Activated CD8-positive, alpha-beta memory T cell treated with anti-CD3 and anti-CD28 coated beads, Interleukin-2, amount 50 U/mL, for 1 hour (primary cell): ENCODE data around the gene TTL.
"Not testable (repeated sequence)": the region's sequence is repeated elsewhere in the genome, so short reads cannot be mapped to it uniquely, and the experiment has no call there.

Experiments used
- DNase-seq: peaks from one replicate; pipeline ENCODE4 v3.0.0-alpha.2; 2020; ENCODE audit errors: extremely low read depth

Gene TTL

DNA sequence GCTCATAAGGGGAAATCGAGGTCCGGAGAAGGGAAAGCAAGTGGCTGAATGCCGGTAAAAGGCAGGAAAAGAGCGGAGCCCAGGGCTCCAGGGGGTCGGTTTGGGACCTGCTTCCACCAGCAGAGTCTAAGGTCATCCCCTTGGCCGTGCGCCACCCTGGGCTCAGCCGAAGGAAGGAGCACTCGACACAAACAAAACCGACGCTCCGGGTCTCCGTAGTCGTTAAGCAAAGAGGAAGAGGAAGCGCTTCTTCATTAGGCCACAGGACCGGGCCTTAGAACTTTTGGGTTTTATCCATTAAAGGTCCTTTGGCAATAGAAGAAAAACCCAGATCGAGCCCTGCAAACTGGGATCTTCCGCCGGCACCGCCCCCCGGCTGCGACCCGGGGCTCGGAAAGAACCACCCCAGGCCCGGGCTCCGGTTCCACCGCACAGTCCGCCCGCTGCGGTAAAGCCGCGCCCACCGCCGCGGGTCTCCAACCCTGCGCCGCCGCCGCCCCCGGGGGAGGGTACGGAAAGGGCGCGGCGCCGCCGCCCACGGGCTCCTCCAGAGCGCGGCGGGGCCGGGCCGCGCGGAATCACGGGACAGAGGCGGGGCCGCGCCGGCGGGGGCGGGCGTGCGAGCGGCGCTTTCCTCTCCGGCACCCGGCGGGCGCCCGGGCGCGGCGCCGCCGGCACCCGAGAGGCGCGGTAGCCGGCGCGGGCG lies at the start of gene TTL:
TTL (plus strand) TSS at position 629 of the 706 bp plus-strand sequence. CDS start 189 bp downstream, outside the sequence.
- no peak for DNase-seq

DNA sequence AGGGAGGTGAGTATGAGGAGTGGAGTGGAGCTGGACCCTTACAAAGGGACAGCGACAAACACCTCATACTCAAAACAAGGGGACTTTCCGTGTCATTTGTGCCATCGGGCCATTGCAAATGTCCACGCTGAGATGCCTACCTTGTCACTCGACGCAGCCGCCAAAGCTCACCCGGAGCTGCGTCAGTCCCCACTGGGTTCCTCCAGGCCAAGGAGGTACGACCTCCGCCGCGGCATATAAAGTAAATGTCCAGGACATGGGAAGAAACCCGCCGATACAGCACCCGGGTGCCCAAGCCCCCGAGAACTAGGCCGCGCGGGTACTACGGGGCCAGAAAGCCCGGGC lies 49.6 kb upstream of the TTL start:
- DNase-seq: not testable (repeated sequence)

DNA sequence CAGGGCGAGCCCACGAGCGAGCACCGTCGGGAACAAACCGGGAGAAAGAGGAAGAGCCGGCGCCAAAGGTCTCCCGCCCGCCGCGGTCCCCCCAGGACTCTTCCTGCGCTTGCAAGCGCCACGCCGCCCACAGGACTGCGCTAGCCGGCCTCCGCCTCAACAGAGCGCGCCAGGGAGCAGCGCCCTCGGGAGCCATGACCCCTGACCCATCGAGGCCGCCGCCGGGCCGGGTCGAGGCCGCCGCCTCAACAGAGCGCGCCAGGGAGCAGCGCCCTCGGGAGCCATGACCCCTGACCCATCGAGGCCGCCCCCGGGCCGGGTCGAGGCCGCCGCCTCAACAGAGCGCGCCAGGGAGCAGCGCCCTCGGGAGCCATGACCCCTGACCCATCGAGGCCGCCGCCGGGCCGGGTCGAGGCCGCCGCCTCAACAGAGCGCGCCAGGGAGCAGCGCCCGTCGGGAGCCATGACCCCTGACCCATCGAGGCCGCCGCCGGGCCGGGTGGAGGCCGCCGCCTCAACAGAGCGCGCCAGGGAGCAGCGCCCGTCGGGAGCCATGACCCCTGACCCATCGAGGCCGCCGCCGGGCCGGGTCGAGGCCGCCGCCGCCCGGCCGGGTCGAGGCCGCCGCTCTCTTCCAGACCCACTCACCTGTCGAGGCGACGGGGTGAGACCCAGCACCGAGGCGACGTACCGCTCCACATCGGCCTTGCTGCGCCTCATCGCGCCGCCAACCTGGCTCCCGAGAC lies 49.0 kb upstream of the TTL start:
- DNase-seq: not testable (repeated sequence)

DNA sequence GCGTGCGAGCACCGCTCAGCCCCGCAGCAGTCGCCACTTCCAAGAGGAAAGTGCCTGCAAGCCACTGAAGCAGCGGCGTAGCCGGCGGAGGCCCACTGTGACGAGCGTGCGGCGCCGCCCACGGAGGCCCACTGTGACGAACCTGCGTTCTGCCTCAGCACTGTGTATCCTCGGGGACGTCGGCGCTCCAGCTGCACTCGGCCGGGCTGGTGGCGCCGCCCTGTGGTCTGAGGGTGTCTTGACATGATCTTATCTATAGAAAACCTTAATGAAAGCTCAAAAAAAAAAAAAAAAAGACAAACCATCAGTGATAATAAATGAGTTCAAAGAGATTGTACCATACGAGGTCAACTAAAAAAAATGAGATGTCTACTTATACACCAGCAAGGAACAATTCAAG lies 48.5 kb upstream of the TTL start, which contains the start of gene RGPD8:
RGPD8 (minus strand) TSS at position 166 of the 400 bp plus-strand sequence. CDS start 192 bp downstream, outside the sequence.
- DNase-seq: peak; percentile 85

DNA sequence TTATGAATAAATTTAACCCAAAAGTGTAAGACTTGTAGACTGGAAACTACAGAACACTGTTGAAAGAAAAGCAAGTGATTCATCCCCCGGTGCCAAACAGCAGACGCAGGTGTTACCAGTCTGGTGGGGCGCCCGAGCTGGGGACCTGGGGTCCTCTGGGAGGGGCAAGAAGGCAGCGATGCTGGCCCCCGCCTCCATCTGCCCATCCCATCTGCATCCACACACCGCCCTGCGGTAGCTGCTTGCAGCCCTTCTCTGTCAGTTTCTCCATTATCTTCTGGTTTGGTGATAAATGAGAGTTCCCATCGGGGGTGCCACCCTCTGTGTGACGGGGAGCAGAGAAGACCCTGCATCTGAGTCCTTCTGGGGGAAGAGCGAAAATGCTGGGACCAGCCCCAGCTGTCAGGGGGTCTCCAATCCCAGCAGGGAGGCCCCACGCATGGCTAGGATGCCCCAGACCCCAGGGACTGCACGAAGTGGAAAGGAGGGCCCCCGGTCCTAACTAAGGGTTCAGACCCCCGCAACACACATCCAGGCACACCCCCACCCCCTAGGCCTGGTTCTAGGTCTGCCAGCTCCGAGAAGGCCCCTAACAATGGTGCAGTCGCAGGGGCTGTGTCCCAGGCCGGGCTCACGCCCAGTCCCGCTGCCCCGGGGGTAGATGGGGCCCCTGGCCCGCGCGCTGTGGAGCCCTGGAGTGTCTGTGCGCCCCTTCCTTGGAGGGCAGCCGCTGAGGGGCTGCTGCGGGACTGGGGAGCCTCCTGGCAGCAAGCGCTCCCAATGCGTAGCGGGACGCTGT lies 47.8 kb upstream of the TTL start:
- no peak for DNase-seq

DNA sequence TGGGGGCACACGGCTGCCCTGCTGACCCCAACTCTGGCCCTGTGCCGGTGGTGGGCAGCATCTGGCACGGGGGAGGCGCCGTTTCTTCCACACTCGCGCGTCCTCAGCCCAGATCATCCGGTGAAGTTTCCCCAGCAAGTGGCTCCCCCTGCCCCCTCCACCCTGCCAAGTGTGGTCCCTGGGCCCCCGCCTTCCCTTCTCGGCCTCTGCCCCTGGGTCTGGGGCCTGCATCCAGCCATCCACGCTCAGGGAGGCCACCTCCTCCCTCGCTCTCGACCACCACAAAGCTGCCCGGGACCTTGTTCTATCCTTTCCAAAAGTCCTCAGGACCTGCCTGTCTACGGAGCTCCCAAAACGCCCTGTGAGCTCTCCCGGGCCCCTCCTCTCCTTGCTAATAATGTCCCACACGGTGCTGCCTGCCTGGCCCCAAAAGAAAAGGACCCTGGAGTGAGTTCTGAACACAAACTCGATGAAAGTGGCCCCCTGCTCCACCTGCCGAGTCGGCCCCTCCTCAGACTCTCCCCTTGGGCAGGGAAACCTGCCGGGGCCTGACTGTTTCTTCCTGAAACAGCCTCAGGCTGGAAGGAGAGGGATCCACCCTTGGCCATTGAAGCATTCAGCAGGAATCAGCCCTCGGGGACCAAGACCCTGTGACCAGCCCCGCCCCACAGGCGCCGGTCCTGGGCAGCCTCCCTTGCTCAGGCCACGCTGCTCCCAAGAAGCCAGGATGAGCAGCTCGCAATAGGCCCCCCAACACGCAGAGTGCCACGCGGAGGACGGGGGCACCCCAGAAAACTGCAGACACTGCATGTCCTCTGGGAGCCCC lies 46.9 kb upstream of the TTL start:
- DNase-seq: not testable (repeated sequence)

DNA sequence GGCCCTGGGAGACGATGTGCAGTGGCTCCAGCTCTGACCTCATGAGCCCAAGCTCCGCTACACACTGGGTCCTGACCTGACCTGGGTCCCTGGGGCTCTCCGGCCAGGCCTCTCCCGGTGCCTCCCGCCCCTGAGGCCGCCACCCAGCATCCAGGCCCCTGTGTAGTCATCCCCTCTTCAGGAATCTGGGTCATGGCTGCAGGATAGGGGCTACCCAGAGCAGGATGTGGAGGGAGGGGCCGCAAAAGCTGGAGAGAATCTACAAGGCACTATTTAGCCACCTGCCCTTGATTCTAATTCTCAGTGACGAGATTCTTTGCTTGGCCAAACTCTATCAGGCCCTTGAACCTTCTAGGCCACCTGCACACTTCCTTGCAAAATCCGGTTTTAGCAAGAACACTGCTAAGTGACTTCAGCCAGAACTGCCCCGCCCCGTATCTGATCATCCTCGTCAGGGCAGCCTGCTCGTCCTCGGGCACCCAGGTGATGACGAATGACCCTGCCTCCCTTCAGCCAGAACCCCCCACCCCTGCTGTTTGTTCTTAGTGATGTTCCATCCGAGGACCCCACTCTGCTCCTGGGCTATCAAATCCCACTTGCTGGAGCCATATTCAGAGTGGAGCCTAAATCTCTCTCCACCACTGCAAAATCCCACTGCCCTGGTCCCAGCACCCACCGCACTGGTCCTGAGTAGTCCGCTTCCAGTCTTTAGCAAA lies 46.1 kb upstream of the TTL start:
- DNase-seq: not testable (repeated sequence)

DNA sequence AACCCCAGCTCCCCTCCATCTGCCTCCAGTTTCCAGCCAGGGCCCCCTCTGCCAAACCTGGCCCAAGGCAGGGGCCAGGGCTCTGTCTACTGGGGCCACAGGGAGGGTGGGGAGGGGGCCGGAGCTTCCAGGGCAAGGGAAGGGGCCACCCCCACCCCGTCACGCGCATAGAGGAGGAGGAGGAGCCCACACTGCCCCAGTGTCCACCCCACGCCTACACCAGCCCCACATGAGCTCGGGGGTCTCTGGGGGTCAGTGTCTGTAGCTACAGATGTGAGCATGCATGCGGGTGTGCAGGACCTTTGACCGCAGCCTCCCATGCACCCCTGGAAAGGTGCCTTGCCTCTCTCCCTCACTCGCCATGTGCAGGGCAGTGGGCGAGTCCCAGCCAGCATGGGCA lies 45.0 kb upstream of the TTL start:
- not testable (repeated sequence) for DNase-seq

DNA sequence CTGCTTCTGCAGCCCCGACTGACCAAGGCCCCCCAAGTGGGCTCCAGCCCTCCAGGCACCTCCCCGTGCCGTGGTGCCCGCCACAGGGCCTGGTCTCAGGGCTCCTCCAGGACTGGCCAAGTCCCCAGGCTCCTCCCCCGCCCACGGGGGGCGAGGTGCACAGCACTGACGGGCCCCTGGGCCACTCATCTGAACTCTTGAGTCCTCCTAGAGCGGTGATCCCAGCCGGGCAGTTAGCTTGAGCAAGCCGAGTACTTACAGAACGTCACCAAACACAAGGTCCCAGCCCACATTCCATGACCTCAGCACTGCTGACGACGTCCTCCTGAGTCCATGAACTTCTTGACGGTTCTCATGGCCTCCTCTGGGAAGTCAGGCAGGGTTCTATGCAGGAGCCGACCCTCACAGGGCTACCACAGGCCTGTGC lies 44.5 kb upstream of the TTL start:
- not testable (repeated sequence) for DNase-seq

DNA sequence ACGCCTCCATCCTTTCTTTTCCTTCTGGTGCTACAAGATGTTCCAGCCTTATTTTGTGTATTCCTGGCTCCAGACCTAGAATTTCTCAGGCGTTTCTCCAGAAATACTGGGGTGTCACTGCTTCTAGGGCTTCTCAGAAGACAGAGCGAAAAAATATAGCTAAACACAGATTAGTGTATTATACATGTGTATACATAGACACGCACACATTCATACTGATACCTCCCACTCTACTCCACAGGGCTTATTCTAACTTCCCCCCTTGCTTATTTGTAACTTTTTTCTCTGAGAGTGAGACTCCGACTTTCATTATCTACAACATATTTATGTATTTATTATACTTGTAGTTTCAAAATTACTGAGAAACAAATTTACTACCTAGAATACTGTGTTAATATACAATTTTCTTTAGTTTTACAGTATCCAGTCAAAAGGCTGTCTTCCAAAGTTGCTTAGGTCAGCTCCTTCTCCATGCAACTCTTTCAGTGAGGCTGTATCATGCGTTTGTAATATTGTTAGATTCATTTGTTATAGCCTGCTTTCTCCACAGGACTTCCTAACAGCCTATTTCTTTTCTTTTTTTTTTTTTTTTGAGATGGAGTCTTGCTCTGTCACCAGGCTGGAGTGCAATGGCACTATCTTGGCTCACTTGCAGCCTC lies 43.2 kb upstream of the TTL start:
- not testable (repeated sequence) for DNase-seq

DNA sequence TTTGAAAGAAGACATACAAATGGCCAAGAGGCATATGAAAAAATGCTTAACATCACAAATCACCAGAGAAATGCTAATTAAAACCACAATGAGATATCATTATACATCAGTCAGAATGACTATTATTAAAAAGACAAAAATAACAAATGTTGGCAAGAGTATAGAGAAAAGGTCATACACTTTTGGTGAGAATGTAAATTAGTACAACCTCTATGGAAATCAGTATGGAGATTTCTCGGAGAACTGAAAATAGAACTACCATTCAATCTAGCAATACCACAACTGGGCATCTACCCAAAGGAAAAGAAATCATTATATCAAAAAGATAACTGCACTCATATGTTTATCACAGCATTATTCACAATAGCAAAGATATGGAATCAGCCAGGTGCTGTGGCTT lies 37.7 kb upstream of the TTL start:
- not testable (repeated sequence) for DNase-seq

DNA sequence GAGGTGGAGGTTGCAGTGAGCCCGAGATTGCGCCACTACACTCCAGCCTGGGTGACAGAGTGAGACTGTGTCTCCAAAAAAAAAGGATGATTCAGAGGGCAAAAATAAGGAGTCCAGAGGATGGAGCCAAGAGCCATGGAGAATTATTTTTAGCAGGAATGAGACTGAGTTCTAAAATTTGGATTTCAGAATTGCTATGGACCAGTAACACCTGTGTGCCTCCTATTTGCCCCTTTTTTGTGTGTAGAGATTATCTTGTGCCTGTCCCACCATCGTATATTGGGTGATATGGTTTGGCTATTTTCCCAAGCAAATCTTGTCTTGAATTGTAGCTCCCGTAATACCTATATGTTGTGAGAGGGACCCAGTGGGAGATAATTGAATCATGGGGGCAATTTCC lies 32.1 kb upstream of the TTL start:
- DNase-seq: no peak

DNA sequence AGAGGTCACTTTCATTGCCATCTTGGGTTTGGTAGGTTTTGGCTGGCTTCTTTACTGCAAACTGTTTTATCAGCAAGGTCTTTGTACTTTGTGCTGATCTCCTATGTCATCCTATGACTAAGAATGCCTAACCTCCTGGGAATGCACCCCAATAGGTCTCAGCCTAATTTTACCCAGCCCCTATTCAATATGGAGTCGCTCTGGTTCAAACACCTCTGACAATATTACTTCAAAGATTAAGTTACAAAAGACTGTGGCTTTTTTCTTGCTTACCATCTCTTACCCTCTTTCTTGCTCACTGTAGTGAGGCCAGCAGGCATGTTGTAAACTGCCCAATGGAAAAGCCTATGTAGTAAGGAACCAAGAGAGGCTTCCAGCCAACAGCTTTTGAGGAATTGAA lies 30.6 kb upstream of the TTL start:
- no peak for DNase-seq

DNA sequence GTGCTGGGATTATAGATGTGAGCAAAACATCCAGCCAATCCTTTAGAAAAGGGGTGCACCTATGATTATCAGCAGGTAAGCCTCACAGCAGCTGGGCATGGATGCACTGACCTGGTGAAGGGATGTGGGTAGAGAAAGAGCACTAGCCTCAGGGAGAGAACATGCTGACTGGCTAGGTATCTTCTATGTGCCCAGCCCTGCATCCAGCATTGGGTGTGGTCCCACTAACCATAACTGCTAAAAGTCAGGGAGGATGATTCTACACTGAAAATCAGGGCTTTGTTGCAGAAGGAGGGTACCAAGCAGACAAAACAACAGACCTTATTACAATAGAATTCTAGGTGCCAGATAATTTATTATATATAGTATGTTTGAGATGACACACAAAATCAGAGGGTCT lies 27.4 kb upstream of the TTL start:
- no peak for DNase-seq

DNA sequence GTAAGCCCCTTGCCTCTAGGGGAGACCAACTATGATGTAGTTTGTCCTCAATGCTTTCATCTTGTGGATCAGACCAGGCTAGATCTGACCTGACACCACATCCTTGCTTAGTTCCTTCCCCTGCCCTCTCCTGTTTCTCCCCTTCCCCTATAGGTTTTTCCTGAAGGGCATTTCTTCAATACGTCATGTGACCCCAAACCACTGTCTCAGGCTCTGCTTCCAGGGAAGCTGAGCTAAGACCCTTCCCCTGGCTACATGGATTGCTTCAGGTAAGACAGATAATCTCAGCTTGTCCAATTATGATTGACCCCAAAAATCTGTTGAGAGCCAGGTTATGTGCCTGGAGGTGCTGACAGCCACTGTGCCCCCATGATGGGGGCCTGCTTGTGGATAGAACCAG lies 22.6 kb upstream of the TTL start:
- no peak for DNase-seq

DNA sequence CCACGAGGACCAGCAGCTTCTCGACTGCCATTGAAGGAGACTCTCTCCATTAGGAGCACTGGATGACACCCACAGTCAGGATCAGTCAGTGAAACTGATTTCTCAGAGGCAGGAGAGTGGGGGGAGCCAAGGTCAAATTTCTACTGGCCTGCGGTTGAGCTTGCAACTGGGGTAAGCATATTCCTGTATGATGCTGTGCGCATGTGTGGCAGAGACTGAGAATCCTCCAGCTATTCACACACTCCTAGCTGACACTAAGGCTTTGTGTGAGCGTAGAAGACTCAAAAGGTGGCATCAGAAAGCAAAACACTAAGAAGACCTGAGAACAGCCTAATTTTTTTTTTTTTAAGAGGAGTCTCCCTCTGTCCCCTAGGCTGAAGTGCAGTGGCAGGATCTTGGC lies 19.8 kb upstream of the TTL start:
- DNase-seq: no peak

DNA sequence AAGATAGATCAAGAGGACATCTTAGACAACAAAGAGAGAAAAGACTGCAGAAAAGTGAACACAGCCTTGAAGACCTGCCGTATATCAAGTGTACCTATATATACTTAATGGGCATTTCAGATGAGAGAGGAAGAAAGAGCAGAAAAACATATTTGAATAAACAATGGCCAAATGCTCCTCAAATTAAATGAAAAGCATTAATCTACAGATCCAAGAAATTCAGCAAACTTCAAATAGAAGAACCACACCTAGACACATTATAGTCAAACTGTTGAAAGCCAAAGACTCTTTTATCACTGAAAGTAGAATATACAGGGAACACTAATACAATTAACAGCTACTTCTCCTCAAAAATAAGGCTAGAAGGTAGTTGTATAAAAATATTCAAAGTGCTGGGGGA lies 18.7 kb upstream of the TTL start:
- DNase-seq: no peak

DNA sequence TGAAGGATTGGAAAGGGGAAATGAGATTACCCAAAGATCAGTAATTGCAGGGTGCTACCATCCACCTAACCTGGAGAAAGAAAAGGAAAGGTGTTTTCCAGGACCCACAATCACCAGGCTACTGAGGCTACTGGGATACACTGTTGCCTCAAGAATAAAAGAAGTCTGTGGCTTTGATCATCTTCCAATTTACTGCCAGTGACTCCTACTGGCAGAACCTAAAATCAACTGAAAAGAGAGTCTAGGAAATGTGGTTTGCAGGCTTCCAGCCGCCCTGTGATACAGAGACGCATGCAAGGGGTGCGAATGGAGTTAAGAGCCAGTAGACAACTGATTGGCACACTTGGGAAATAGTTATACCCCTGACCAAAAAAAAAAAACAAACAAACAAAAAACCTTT lies 16.6 kb upstream of the TTL start:
- no peak for DNase-seq

DNA sequence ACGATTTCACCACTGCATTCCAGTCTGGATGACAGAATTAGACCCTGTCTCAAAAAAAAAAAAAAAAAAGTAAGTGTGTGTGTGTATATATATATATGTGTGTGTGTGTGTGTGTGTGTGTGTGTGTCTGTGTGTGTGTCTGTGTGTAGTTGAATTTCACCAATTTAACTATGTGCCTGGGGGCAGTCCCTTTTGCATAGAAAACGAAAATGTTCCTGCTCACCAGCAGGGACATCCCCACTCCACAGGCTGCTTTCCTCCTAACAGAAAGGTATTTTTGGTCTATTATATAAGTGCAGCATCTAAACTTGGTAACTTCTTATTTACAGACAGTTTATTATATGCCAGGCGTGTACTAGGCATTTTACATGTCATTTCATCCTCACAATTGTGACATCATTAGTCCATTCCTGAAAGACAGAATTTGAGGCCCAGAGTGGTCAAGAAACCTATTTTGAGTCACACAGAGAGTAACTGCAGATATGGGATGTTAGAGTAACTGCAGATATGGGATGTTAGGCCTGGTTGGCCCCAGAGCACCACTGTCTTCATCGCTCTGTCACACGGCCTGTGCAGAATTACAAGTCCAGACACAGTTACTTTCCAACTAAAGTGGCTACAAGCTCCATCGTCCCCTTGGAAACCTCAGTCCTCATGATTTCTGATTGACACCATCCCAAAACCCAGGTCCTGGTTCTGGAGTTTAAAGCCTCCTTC lies 9.3 kb upstream of the TTL start:
- no peak for DNase-seq
